Anterior cingulate cortex (tissue), 58 donors: Measurements from ENCODE around the gene CHRNB1.
A peak's percentile ranks its signal among the peaks of the same experiment; 100 is the strongest.

ENCODE experiments used
- DNase-seq, 58 donors: peaks; one replicate each; lab custom pipeline; 2025; lab: John Stamatoyannopoulos, UW

The CHRNB1 gene

GRCh38 chr17:7436556-7437368, 8.1 kb upstream of the CHRNB1 start:
- peak in 48 of 58 donors; percentile 25 to 76 (median 55) for DNase-seq

GRCh38 chr17:7437369-7437863, 7.4 kb upstream of the CHRNB1 start:
- DNase-seq = no peak

- peak in 45 of 58 donors; percentile 18 to 68 (median 43) for DNase-seq
These were observed 6.8 kb upstream of the CHRNB1 start for GRCh38 chr17:7437950-7438614.

GRCh38 chr17:7438656-7439460, 6.0 kb upstream of the CHRNB1 start:
- no peak for DNase-seq

GRCh38 chr17:7439462-7440112, 5.3 kb upstream of the CHRNB1 start, which contains the start of gene FGF11:
TSS of gene FGF11 (plus strand) at chr17:7439512. CDS start at chr17:7439621, 109 bp downstream.
- DNase-seq = no peak

- DNase-seq = peak in 14 of 58 donors; percentile 7 to 55 (median 24)
These were observed 4.6 kb upstream of the CHRNB1 start for GRCh38 chr17:7440113-7440833.

- DNase-seq = peak in 18 of 58 donors; percentile 5 to 54 (median 24)
These were observed 4.0 kb upstream of the CHRNB1 start for GRCh38 chr17:7440834-7441195.

- DNase-seq = no peak
These were observed 3.6 kb upstream of the CHRNB1 start for GRCh38 chr17:7441266-7441665.

GRCh38 chr17:7442142-7442541, 2.7 kb upstream of the CHRNB1 start:
- DNase-seq = no peak

- no peak for DNase-seq
These were observed 1.1 kb upstream of the CHRNB1 start for GRCh38 chr17:7443499-7444485.

- no peak for DNase-seq
These were observed 733 bp downstream of the CHRNB1 start for GRCh38 chr17:7445619-7445968.

- no peak for DNase-seq
These were observed 3.6 kb downstream of the CHRNB1 start for GRCh38 chr17:7448461-7448860.

- DNase-seq = no peak
These were observed 15.2 kb downstream of the CHRNB1 start for GRCh38 chr17:7459961-7460545.

GRCh38 chr17:7460850-7461660, 16.2 kb downstream of the CHRNB1 start:
- DNase-seq = no peak

- no peak for DNase-seq
These were observed 17.9 kb downstream of the CHRNB1 start for GRCh38 chr17:7462474-7463371.

- no peak for DNase-seq
These were observed 18.5 kb downstream of the CHRNB1 start for GRCh38 chr17:7463372-7463846.
